ENCODE results near the gene TTLL1.

- TF ChIP-seq, protein P1, sequence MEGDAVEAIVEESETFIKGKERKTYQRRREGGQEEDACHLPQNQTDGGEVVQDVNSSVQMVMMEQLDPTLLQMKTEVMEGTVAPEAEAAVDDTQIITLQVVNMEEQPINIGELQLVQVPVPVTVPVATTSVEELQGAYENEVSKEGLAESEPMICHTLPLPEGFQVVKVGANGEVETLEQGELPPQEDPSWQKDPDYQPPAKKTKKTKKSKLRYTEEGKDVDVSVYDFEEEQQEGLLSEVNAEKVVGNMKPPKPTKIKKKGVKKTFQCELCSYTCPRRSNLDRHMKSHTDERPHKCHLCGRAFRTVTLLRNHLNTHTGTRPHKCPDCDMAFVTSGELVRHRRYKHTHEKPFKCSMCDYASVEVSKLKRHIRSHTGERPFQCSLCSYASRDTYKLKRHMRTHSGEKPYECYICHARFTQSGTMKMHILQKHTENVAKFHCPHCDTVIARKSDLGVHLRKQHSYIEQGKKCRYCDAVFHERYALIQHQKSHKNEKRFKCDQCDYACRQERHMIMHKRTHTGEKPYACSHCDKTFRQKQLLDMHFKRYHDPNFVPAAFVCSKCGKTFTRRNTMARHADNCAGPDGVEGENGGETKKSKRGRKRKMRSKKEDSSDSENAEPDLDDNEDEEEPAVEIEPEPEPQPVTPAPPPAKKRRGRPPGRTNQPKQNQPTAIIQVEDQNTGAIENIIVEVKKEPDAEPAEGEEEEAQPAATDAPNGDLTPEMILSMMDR (IDR thresholded peaks at IDR 0.05), result no peak
- no peak for TF ChIP-seq POLR2A (IDR thresholded peaks at IDR 0.05)
These were observed 11.9 kb downstream of the TTLL1 start for GRCh38 chr22:43077121-43077877.

Data from thyroid gland (tissue), 4 donors.